IPS DF 6.9 (cell line): Measurements from ENCODE around the gene ATG10.

ENCODE experiments used
- DNase-seq: peaks from one replicate; pipeline ENCODE4 v3.0.0-alpha.2; 2013; ENCODE audit warnings: low read depth, low spot score
- H3K27ac ChIP-seq: one replicate; pipeline ENCODE4 v1.5.1; 2013; ENCODE audit warnings: low read length, control low read depth
- H3K27me3 ChIP-seq: 2 replicates; pipeline ENCODE4 v1.6.1; 2013; ENCODE audit warnings: mild to moderate bottlenecking, low read length; ENCODE audit not compliant: control insufficient read depth, insufficient read depth
- H3K36me3 ChIP-seq: 2 replicates; pipeline ENCODE4 v1.6.1; 2013; ENCODE audit warnings: low read length; ENCODE audit not compliant: control insufficient read depth, insufficient read depth
- H3K4me1 ChIP-seq: 2 replicates; pipeline ENCODE4 v1.6.1; 2013; ENCODE audit warnings: low read length; ENCODE audit not compliant: control insufficient read depth, insufficient read depth
- H3K4me3 ChIP-seq: 2 replicates; pipeline ENCODE4 v1.5.1; 2013; ENCODE audit warnings: mild to moderate bottlenecking, low read length
- H3K9me3 ChIP-seq: 2 replicates; pipeline ENCODE4 v1.6.1; 2013; ENCODE audit warnings: low read length, inconsistent platforms; ENCODE audit not compliant: control insufficient read depth, insufficient read depth
- WGBS: extraction: QIAGEN DNeasy Blood & Tissue Kit; methylation state at CpG from one replicate; pipeline ENCODE4 v1.1.7; 2013; ENCODE audit warnings: mixed read lengths, missing lambda C conversion rate; ENCODE audit not compliant: insufficient read length, insufficient coverage; 5-methylcytosine and 5-hydroxymethylcytosine counted together

The ATG10 gene

DNA sequence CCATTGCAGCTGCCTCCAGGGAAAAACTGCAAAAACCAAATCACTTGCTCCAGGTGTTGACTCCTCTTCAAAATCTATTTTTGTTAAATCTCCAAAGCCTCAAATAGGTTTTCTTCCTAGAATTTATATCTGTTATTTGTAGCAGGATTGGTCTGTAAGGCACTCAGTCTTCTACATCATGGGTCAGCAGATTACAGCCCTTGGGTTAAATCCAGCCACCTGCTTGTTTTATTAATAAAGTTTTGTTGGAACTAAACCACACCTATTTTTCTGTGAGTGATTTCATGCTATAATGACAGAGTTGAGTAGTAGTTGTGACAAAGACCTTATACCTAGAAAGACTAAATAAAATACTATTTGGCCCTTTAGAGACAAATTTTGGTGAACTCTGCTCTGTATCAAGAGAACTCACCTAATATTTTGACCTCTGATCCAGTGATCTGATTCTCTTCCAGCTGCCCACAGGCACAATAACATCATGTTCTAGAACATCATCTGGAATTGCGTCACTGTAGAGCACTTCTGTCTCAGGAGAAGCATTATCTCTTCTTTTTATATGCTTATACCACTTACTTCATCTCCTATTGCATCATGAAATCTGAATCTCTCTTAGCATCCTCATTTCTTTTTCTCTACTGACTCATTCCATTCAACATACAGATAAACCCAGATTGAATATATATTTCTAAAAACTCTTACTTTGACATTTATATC lies 176.2 kb downstream of the ATG10 start:
- no peak overlapping the region for H3K27ac ChIP-seq
- H3K36me3 ChIP-seq, result no peaks in the 10 kb centered on the region
- no peaks in the 10 kb centered on the region for H3K27me3 ChIP-seq
- DNase-seq, result no peak
- H3K9me3 ChIP-seq, result no peaks in the 10 kb centered on the region
- H3K4me3 ChIP-seq, result no peak overlapping the region
- WGBS, result no CpG with 5 or more reads among the region's 1 CpG
- H3K4me1 ChIP-seq, result 0 out of 2 replicates have a peak, but pooled peaks cover 1% of the 10 kb centered on the region

- Histone ChIP-seq H3K36me3 (no peaks in the 10 kb centered on the region), H3K9me3 (no peaks in the 10 kb centered on the region), H3K27me3 (no peaks in the 10 kb centered on the region), H3K4me1 (0 out of 2 replicates have a peak, but pooled peaks cover 1% of the 10 kb centered on the region), H3K27ac (no peak overlapping the region), H3K4me3 (no peak overlapping the region)
- no peak for DNase-seq
Measured at GRCh38 chr5:82149434-82149833, 177.6 kb downstream of the ATG10 start.

DNA sequence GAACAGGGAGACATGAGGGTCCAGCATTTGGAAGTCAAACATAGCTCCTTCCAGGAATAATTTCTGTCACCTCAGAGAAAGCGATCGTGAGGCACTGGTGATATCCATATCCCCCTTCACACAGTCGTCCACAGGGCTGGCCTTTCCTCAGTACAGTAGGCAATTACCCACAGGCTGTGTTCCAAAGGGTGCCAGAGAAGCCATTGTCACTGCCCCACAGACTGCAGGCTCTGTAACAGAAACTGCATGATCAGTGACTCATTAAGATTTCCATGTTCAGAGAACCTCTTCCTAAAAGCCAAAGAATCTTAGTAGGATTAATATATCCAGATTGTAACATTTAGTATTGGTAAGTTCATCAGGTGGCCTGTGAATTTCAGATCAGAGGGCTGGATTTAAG lies 178.7 kb downstream of the ATG10 start:
- Histone ChIP-seq H3K27ac (no peak overlapping the region), H3K9me3 (no peaks in the 10 kb centered on the region), H3K36me3 (no peaks in the 10 kb centered on the region), H3K4me3 (no peak overlapping the region), H3K27me3 (no peaks in the 10 kb centered on the region), H3K4me1 (0 out of 2 replicates have a peak, but pooled peaks cover 1% of the 10 kb centered on the region)
- DNase-seq, result no peak
- WGBS, result no CpG with 5 or more reads among the region's 3 CpGs

DNA sequence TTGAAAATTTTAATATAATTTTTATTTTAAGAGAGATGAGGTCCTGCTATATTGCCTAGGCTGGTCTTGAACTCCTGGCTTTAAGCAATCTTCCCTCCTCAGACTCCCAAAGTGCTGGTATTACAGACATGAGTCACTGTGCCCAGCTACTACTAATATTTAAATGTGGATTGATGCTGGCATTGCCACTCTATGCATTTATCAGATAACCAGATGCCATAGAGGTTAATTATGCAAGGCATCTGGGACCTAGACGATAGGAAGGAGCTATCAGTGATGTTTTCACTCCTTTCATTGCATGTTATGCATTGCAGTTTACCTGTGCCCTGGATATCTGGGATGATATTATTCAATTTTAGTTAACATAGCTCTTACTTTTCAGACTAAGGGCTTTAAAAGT lies 179.4 kb downstream of the ATG10 start:
- H3K4me3 ChIP-seq, result no peak overlapping the region
- no peaks in the 10 kb centered on the region for H3K9me3 ChIP-seq
- no CpG with 5 or more reads among the region's 1 CpG for WGBS
- no peak overlapping the region for H3K27ac ChIP-seq
- H3K36me3 ChIP-seq, result no peaks in the 10 kb centered on the region
- 0 out of 2 replicates have a peak, but pooled peaks cover 1% of the 10 kb centered on the region for H3K4me1 ChIP-seq
- no peaks in the 10 kb centered on the region for H3K27me3 ChIP-seq
- DNase-seq, result no peak

- no peaks in the 10 kb centered on the region for H3K9me3 ChIP-seq
- H3K27me3 ChIP-seq, result no peaks in the 10 kb centered on the region
- no peak overlapping the region for H3K4me3 ChIP-seq
- H3K36me3 ChIP-seq, result no peaks in the 10 kb centered on the region
- no peak overlapping the region for H3K27ac ChIP-seq
- H3K4me1 ChIP-seq, result 0 out of 2 replicates have a peak, but pooled peaks cover 1% of the 10 kb centered on the region
- no peak for DNase-seq
- WGBS, result no CpG with 5 or more reads among the region's 1 CpG
Measured at GRCh38 chr5:82151662-82152061, 179.8 kb downstream of the ATG10 start.

DNA sequence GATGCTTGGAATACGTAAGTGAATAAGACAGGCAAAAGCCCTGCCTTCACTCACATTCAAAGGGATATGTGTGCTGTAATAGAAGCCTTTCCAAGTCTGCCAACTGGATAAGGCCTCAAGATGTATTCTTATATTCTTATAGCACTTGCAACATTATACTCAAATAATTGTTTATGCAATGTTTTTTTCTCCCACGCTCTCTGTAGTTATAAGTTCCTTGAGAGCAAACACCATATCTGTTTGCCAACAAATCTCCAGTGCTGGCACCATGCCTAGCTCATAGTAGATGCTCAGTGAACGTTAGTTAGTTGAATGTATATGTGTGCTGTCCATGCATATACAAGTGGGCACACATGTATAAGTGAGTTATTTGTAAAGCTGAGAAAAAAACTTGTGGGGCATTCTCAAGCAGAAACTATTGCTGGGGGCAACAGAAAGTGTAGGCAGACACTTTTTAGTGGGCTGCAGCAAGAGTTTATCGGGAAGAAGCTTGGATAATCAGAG lies 181.2 kb downstream of the ATG10 start:
- no peaks in the 10 kb centered on the region for H3K9me3 ChIP-seq
- no peaks in the 10 kb centered on the region for H3K36me3 ChIP-seq
- H3K4me3 ChIP-seq, result no peak overlapping the region
- H3K27me3 ChIP-seq, result no peaks in the 10 kb centered on the region
- no peak overlapping the region for H3K27ac ChIP-seq
- WGBS, result no CpG with 5 or more reads among the region's 4 CpGs
- 0 out of 2 replicates have a peak, but pooled peaks cover 1% of the 10 kb centered on the region for H3K4me1 ChIP-seq
- no peak for DNase-seq

GRCh38 chr5:82154776-82155175 lies 183.0 kb downstream of the ATG10 start:
- DNase-seq, result no peak
- Histone ChIP-seq H3K4me1 (0 out of 2 replicates have a peak, but pooled peaks cover 1% of the 10 kb centered on the region), H3K27me3 (no peaks in the 10 kb centered on the region), H3K4me3 (no peak overlapping the region), H3K9me3 (no peaks in the 10 kb centered on the region), H3K36me3 (no peaks in the 10 kb centered on the region), H3K27ac (no peak overlapping the region)
- WGBS, result no CpG with 5 or more reads among the region's 1 CpG

DNA sequence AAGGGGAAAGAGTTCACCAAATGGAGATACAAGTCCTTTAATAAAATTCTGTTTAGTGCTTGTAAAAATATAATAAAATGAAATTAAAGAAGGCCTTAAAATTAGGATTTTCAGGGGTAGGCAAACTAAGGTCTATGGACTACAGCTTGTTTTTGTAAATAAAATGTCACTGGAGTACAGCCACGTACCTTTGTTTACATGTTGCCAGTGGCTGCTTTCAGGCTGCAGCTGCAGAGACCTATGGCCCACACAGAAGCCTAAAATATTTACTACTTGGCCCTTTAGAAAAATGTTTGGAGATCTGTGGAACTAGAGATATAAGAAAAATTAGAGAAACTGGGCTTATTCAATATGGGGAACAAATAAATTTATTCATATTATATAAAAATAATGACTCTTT lies 183.5 kb downstream of the ATG10 start:
- H3K4me3 ChIP-seq, result no peak overlapping the region
- no peaks in the 10 kb centered on the region for H3K9me3 ChIP-seq
- 0 out of 2 replicates have a peak, but pooled peaks cover 1% of the 10 kb centered on the region for H3K4me1 ChIP-seq
- H3K27ac ChIP-seq, result no peak overlapping the region
- H3K36me3 ChIP-seq, result no peaks in the 10 kb centered on the region
- WGBS, result no CpG with 5 or more reads among the region's 1 CpG
- DNase-seq, result no peak
- H3K27me3 ChIP-seq, result no peaks in the 10 kb centered on the region

GRCh38 chr5:82156874-82157273 lies 185.1 kb downstream of the ATG10 start:
- no peaks in the 10 kb centered on the region for H3K36me3 ChIP-seq
- no peaks in the 10 kb centered on the region for H3K9me3 ChIP-seq
- WGBS, result no CpG with 5 or more reads among the region's 4 CpGs
- no peak for DNase-seq
- H3K4me1 ChIP-seq, result no peaks in the 10 kb centered on the region
- H3K27ac ChIP-seq, result no peak overlapping the region
- no peaks in the 10 kb centered on the region for H3K27me3 ChIP-seq
- no peak overlapping the region for H3K4me3 ChIP-seq

- Histone ChIP-seq H3K4me1 (no peaks in the 10 kb centered on the region), H3K4me3 (no peak overlapping the region), H3K9me3 (no peaks in the 10 kb centered on the region), H3K27ac (no peak overlapping the region), H3K36me3 (no peaks in the 10 kb centered on the region), H3K27me3 (no peaks in the 10 kb centered on the region)
- DNase-seq, result no peak
- WGBS, result no CpG with 5 or more reads among the region's 3 CpGs
Measured at GRCh38 chr5:82158755-82159413, 187.1 kb downstream of the ATG10 start.
